Cardiac fibroblast (primary cell): Measurements from ENCODE around the gene JTB.

Source experiments
- DNase-seq, 2 donors: peaks; one replicate each; pipeline versions ENCODE4 v3.0.0 to v3.0.0-alpha.2; 2010; ENCODE audit warnings: low read depth in 2 of 2
- H3K4me3 ChIP-seq, 2 donors: replicated peaks in 1 of 2; 1 replicate in 1 of 2; 2 replicates in 1 of 2; pipeline ENCODE4 v1.5.1; 2011; ENCODE audit warnings: low read depth in 2 of 2, low read length in 2 of 2, mild to moderate bottlenecking in 2 of 2, moderate library complexity in 1 of 2
- CTCF ChIP-seq: IDR thresholded peaks from one replicate; pipeline ENCODE4 v1.5.1; 2011; ENCODE audit warnings: low read depth, mild to moderate bottlenecking, low read length, inconsistent platforms

The JTB gene

GRCh38 chr1:153932156-153933131, 45.0 kb downstream of the JTB start:
- no peak overlapping the region for H3K4me3 ChIP-seq
- no peak for TF ChIP-seq CTCF
- DNase-seq: no peak

DNA sequence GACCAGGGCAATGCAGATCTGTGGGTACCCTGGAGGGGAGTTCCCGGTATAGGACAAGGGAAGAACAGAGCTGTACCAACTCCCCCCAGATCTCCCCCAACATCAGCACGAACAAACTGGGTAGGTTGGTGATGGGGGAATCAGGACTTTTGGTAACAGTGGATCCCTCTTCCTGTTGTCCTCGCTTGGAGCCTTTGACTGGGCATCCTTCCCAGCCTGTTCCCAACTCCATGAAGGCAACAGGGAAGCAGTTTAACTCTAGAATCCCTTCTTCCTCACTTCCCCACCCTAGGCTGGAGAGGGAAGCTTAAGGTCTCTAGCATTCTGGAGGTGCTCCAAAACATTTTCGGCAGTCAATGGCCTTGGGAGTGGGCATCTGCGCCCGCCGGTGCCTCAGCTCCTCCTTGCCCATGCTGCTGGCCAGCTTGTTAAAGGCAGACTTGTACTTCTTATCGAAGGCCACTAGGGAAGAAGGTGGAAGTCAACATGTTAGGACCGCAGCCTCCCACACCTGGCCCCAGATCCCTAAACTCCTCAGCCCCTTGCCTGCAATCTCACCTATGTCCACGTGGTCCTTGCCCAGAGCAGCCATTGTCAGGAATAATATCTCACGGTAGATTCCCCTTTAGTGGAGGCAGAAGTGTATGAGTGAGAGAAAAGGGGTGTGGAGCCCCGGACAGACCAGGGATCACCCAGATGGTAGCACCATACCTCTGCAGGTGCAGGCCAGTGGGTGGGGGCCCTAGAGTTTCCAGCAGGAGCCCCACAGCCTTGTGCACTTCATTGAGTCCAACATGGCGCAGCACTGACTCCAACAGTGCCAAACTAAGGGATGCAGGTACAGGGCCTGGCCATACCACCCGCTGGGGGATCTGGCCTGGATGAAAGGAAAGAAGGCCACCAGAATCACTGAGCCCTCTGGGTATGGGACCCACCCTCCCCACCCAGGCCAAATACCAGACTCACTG, 47.2 kb downstream of the JTB start:
- H3K4me3 ChIP-seq: no peak overlapping the region
- no peak for TF ChIP-seq CTCF
- no peak for DNase-seq

DNA sequence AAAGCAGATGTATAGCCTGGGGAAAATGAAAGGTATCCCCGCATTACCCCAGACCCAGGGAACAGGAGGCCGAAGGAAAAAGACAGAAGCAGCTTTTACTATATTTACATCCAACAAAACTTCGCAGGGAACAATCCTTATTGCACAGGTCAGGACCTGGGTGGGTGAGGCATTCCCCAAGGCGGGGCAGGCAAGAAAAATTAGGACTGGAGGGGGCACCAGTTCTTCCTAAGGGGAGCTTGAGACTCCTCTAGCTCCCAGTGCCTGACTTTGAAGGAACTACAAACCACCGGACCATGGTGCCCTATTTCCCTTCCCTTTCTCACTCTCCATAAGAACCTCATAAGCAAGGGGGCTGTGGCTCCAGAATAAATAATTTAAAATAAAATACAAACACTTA, 48.0 kb downstream of the JTB start:
- TF ChIP-seq CTCF: no peak
- no peak for DNase-seq
- no peak overlapping the region for H3K4me3 ChIP-seq

GRCh38 chr1:153928791-153929341, 48.6 kb downstream of the JTB start:
- peak; percentile 31 to 49 for DNase-seq
- no peak for TF ChIP-seq CTCF
- H3K4me3 ChIP-seq: no peak overlapping the region

GRCh38 chr1:153928245-153928644, 49.2 kb downstream of the JTB start:
- DNase-seq: no peak
- TF ChIP-seq CTCF: no peak
- no peak overlapping the region for H3K4me3 ChIP-seq

GRCh38 chr1:153926405-153926804, 51.1 kb downstream of the JTB start:
- DNase-seq: no peak
- TF ChIP-seq CTCF: no peak
- no peak overlapping the region for H3K4me3 ChIP-seq
